Small intestine (tissue), 7 donors: ENCODE results near the gene PALLD. TPM values are rescaled to one million over a fixed set of nuclear protein-coding genes. Genes with fewer than 3 reads are reported as not detected.

Source experiments
- DNase-seq, 2 donors: peaks; one replicate each; pipeline versions ENCODE4 v3.0.0 to v3.0.0-alpha.2; 2013
- FAIRE-seq: peaks from 2 replicates; lab custom pipeline; 2012; peaks lifted over from hg19 to GRCh38; lab: Jason Lieb, UNC
- H3K27ac ChIP-seq, 3 donors: one replicate each; pipeline ENCODE4 v1.5.1; 2013; ENCODE audit warnings: low read length in 2 of 3, mild to moderate bottlenecking in 2 of 3, control low read depth in 1 of 3, inconsistent platforms in 1 of 3, low read depth in 1 of 3, moderate library complexity in 1 of 3
- H3K27me3 ChIP-seq, 3 donors: one replicate each; pipeline ENCODE4 v1.6.1; 2013; ENCODE audit warnings: low read length in 3 of 3, inconsistent platforms in 1 of 3; ENCODE audit not compliant: control insufficient read depth in 3 of 3, insufficient read depth in 3 of 3
- H3K36me3 ChIP-seq, 3 donors: one replicate each; pipeline ENCODE4 v1.6.1; 2013; ENCODE audit warnings: low read length in 3 of 3, inconsistent platforms in 1 of 3, low read depth in 1 of 3, mild to moderate bottlenecking in 1 of 3, moderate library complexity in 1 of 3; ENCODE audit not compliant: control insufficient read depth in 3 of 3, insufficient read depth in 2 of 3
- H3K4me1 ChIP-seq, 3 donors: one replicate each; pipeline ENCODE4 v1.6.1; 2013; ENCODE audit warnings: low read length in 2 of 3, inconsistent platforms in 1 of 3, low read depth in 1 of 3, mild to moderate bottlenecking in 1 of 3, moderate library complexity in 1 of 3; ENCODE audit not compliant: control insufficient read depth in 3 of 3, insufficient read depth in 2 of 3
- H3K4me3 ChIP-seq, 3 donors: one replicate each; pipeline ENCODE4 v1.5.1; 2013; ENCODE audit warnings: low read length in 3 of 3, control low read depth in 1 of 3, inconsistent platforms in 1 of 3, low read depth in 1 of 3, mild to moderate bottlenecking in 1 of 3, moderate library complexity in 1 of 3
- H3K9me3 ChIP-seq, 2 donors: one replicate each; pipeline ENCODE4 v1.6.1; 2013; ENCODE audit warnings: low read depth in 1 of 2, low read length in 1 of 2; ENCODE audit not compliant: control insufficient read depth in 2 of 2, insufficient read depth in 1 of 2
- WGBS, 3 donors: extraction: QIAGEN DNeasy Blood & Tissue Kit; methylation state at CpG; one replicate each; pipeline ENCODE4 v1.1.7; 2013; 5-methylcytosine and 5-hydroxymethylcytosine counted together
- polyA plus RNA-seq, 4 donors: library from polyadenylated mRNA; stranded (reverse) in 3 of 4; unstranded in 1 of 4; fragments of 200-250 nt in 3 of 4; fragments of 120-200 nt in 1 of 4; gene quantifications; one replicate each; pipeline versions ENCODE4 v1.2.1 to v1.2.3, GENCODE V29; 2013
- donor health status: healthy with polysubstance abuse.
- donor health status: control.
- donor health status: control.
- donor health status: Bipolar disorder and iron deficiency.
- donor health status: healthy.

PALLD gene
- polyA plus RNA-seq, 4 donors = 31.3 to 58.9 (median 38.0) TPM

GRCh38 chr4:168882650-168883233, 385.9 kb downstream of the PALLD start:
- Histone ChIP-seq H3K4me1 (peaks cover 3 to 29% (median 3%) of the 10 kb centered on the region in 3 donors), H3K36me3 (peaks cover 0 to 3% (median 2%) of the 10 kb centered on the region in 3 donors), H3K4me3 (no peak overlapping the region), H3K27me3 (no peaks in the 10 kb centered on the region), H3K9me3 (no peaks in the 10 kb centered on the region), H3K27ac (no peak overlapping the region)
- 88 to 90% (median 89%) methylated on average over 9 of the region's 9 CpGs for WGBS, 3 donors
- FAIRE-seq (no peak), DNase-seq (no peak)

DNA sequence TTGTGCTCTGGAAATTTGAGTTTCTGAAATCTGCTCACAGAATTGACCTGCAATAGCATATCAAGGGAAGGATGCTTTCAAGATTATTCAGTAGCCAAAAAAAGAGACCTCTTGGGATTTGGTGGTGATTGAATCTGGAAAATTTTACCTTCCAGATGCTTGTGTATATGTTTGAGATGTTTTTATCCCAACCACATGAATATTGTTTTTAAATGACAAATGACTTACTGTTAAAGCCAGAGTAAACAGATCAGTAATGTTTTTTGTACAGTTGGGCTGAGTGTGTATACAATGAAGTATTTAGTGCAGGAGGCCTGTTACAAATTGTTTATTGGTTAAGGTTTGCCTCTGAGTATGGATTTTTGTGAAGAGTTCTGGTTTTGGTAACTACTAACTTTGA, 386.7 kb downstream of the PALLD start:
- Histone ChIP-seq H3K4me1 (peaks cover 3 to 29% (median 3%) of the 10 kb centered on the region in 3 donors), H3K27me3 (no peaks in the 10 kb centered on the region), H3K9me3 (no peaks in the 10 kb centered on the region), H3K27ac (no peak overlapping the region), H3K36me3 (peaks cover 0 to 3% (median 2%) of the 10 kb centered on the region in 3 donors), H3K4me3 (no peak overlapping the region)
- DNase-seq (no peak), FAIRE-seq (peak; percentile 10)

DNA sequence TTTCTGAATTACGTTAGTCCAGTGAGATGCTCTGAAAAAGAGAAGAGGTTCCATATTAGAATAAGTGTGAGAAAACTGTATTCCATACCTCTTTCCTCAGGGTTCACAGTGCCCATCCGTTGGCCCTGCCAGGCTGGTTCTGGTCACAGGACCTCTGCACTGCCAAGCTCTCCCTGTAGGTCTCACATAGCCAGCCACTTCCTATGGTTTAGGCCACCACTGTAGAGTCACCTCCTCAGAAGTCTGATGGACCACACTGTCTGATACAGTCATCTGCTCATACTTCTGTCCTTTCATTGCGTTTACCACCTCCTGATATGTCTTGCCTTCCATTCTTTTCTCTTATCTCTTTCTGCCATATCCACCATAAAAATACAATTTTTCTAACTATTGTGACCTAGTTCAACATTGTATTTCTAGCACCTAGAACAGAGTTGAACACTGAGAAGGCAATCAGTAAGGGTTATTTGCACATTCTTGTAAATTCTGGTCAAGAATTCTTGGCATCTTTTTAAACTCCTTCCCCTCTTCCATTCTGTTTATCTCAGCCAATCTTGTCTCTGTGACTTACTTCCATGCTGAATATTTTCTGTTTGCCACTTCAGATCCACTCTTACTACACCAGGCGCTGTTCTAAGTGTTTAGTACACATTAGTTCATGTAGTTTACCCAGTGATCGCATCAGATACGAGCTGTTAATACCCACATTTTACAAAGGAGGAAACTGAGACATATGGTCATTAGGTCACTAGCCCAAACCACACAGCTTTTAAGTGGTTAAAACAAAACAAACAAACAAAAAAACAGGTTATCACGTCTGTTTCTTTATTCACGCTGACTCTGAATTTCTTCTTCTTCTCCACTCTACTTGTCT, 387.6 kb downstream of the PALLD start:
- WGBS, 3 donors = 76 to 89% (median 84%) methylated on average over 8 of the region's 8 CpGs
- DNase-seq = no peak
- Histone ChIP-seq H3K27me3 (no peaks in the 10 kb centered on the region), H3K9me3 (no peaks in the 10 kb centered on the region), H3K36me3 (peaks cover 0 to 7% (median 2%) of the 10 kb centered on the region in 3 donors), H3K27ac (peak overlapping the region in 1 of 3 donors; percentile 40), H3K4me3 (no peak overlapping the region), H3K4me1 (peaks cover 3 to 21% (median 3%) of the 10 kb centered on the region in 3 donors)
- FAIRE-seq = no peak

DNA sequence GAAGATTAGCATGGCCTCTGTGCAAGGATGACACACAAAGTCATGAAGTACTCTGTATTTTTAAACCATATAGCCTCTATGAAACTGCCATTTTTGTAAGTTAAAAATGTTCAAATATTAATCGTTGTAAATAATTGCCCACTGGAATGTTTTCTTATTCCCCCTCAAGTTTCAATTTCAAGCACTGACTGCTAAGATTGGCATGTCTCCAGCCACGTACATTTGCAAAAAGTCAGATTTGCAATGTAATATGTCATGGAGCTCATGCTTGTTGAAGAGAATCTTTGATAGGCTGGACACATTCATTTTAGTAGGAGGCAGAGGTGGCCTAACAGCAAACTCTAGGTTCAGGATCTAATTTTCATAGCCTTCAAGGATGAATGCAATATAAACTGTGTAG, 388.5 kb downstream of the PALLD start:
- Histone ChIP-seq H3K27ac (no peak overlapping the region), H3K4me1 (peaks cover 0 to 13% (median 3%) of the 10 kb centered on the region in 3 donors), H3K4me3 (no peak overlapping the region), H3K27me3 (no peaks in the 10 kb centered on the region), H3K9me3 (no peaks in the 10 kb centered on the region), H3K36me3 (peaks cover 0 to 10% (median 2%) of the 10 kb centered on the region in 3 donors)
- no peak for DNase-seq
- no peak for FAIRE-seq
- 73 to 93% (median 87%) methylated on average over 2 of the region's 2 CpGs for WGBS, 3 donors

DNA sequence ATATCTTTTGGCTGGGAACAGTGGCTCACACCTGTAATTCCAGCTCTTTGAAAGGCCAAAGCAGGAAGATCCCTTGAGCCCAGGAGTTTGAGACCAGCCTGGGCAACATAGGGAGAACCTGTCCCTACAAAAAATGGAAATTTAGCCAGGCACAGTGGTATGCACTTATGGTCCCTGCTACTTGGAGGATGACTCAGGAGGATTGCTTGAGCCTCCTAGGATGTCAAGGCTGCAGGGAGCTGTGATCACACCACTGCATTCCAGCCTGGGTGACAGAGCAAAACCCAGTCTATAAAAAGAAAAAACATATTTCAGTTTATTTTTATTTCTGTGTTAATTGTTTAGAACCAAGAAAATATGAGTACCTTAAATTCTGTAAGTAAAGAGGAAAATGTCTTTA, 389.5 kb downstream of the PALLD start:
- no peak for FAIRE-seq
- Histone ChIP-seq H3K27me3 (no peaks in the 10 kb centered on the region), H3K36me3 (peaks cover under 1 to 16% (median 5%) of the 10 kb centered on the region in 3 donors), H3K27ac (no peak overlapping the region), H3K4me3 (no peak overlapping the region), H3K4me1 (peaks cover 0 to 4% (median 0%) of the 10 kb centered on the region in 3 donors), H3K9me3 (no peaks in the 10 kb centered on the region)
- no peak for DNase-seq

DNA sequence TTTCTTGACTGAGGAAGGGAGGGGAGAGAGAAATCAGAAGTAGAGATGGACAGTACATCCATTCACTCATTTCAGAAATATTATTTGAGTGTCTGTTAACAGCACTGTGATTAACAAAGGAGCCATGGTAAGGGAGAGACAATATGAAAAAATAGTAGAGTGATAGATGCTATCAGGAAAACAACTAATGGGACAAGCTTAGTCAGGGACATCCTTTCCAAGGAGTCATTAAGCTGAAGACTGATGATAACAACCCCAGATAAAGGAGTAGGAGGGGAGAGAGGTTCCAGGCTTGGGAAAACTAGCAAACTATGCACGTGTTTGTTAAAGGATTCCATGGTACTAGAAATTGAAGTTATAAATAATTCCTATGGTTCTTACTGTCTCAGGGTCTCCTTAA, 391.0 kb downstream of the PALLD start:
- Histone ChIP-seq H3K9me3 (no peaks in the 10 kb centered on the region), H3K27me3 (no peaks in the 10 kb centered on the region), H3K4me1 (no peaks in the 10 kb centered on the region), H3K36me3 (peaks cover 3 to 13% (median 5%) of the 10 kb centered on the region in 3 donors), H3K4me3 (no peak overlapping the region), H3K27ac (no peak overlapping the region)
- DNase-seq = no peak
- WGBS, 3 donors = 71 to 77% (median 73%) methylated on average over 1 of the region's 1 CpG
- no peak for FAIRE-seq

GRCh38 chr4:168888715-168889215, 391.9 kb downstream of the PALLD start:
- DNase-seq = no peak
- WGBS, 3 donors = 81 to 95% (median 92%) methylated on average over 5 to 6 of the region's 6 CpGs
- H3K36me3 ChIP-seq = peaks cover 3 to 15% (median 5%) of the 10 kb centered on the region in 3 donors
- no peak overlapping the region for H3K4me3 ChIP-seq
- FAIRE-seq = no peak
- no peak overlapping the region for H3K27ac ChIP-seq
- H3K9me3 ChIP-seq = no peaks in the 10 kb centered on the region
- H3K27me3 ChIP-seq = no peaks in the 10 kb centered on the region
- H3K4me1 ChIP-seq = no peaks in the 10 kb centered on the region

DNA sequence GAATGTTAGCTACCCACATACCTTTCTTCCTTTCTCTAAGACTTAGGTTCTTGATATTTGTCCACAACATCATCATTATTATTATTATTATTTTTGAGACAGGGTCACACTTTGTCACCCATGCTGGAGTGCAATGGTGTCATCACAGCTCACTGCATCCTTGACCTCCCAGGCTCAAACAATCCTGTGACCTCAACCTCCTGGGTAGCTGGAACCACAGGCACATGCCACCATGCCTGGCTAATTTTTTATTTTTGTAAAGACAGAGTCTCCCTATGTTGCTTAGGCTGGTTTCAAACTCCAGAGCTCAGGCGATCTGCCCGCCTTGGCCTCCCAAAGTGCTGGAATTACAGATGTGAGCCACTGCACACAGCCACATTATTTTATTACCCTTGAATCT, 394.2 kb downstream of the PALLD start:
- no peak overlapping the region for H3K4me3 ChIP-seq
- FAIRE-seq (no peak), DNase-seq (no peak)
- no peak overlapping the region for H3K27ac ChIP-seq
- no peaks in the 10 kb centered on the region for H3K27me3 ChIP-seq
- H3K9me3 ChIP-seq = no peaks in the 10 kb centered on the region
- no peaks in the 10 kb centered on the region for H3K4me1 ChIP-seq
- peaks cover 3 to 19% (median 6%) of the 10 kb centered on the region in 3 donors for H3K36me3 ChIP-seq
- 95 to 98% (median 98%) methylated on average over 2 of the region's 2 CpGs for WGBS, 3 donors
